Liver (tissue), 9 donors: ENCODE data around the gene RNF220. TPM values are rescaled to one million over a fixed set of nuclear protein-coding genes. Genes with fewer than 3 reads are reported as not detected.

Source experiments
- DNase-seq: peaks from one replicate; pipeline ENCODE4 v3.0.0-alpha.2; 2017; ENCODE audit warnings: low spot score
- H3K27ac ChIP-seq, 2 donors: one replicate each; pipeline ENCODE4 v1.7.0; 2013; ENCODE audit warnings: inconsistent platforms in 2 of 2, low read length in 2 of 2, control low read depth in 1 of 2, low read depth in 1 of 2, mild to moderate bottlenecking in 1 of 2
- H3K27me3 ChIP-seq, 4 donors: one replicate each; pipeline versions ENCODE4 v1.6.1 to v1.7.0; 2013; ENCODE audit warnings: low read length in 3 of 4, inconsistent platforms in 1 of 4, mild to moderate bottlenecking in 1 of 4, moderate library complexity in 1 of 4; ENCODE audit not compliant: control insufficient read depth in 4 of 4, insufficient read depth in 4 of 4
- H3K36me3 ChIP-seq, 4 donors: one replicate each; pipeline versions ENCODE4 v1.6.1 to v1.7.0; 2013; ENCODE audit warnings: low read length in 3 of 4, mild to moderate bottlenecking in 3 of 4, low read depth in 1 of 4, moderate library complexity in 1 of 4; ENCODE audit not compliant: control insufficient read depth in 4 of 4, insufficient read depth in 3 of 4
- H3K4me1 ChIP-seq, 4 donors: one replicate each; pipeline versions ENCODE4 v1.6.1 to v1.7.0; 2013; ENCODE audit warnings: low read length in 3 of 4, mild to moderate bottlenecking in 3 of 4, moderate library complexity in 1 of 4; ENCODE audit not compliant: control insufficient read depth in 4 of 4, insufficient read depth in 4 of 4
- H3K4me3 ChIP-seq, 3 donors: one replicate each; pipeline versions ENCODE4 v1.6.1 to v1.7.0; 2013; ENCODE audit warnings: low read length in 3 of 3, control low read depth in 1 of 3, low read depth in 1 of 3, mild to moderate bottlenecking in 1 of 3
- H3K9ac ChIP-seq, 2 donors: one replicate each; pipeline ENCODE4 v1.7.0; 2013; ENCODE audit warnings: low read length in 2 of 2, mild to moderate bottlenecking in 2 of 2, moderate library complexity in 2 of 2, control low read depth in 1 of 2, low read depth in 1 of 2
- H3K9me3 ChIP-seq, 4 donors: one replicate each; pipeline versions ENCODE4 v1.6.1 to v1.7.0; 2013; ENCODE audit warnings: low read length in 3 of 4; ENCODE audit not compliant: control insufficient read depth in 4 of 4
- EGR1 ChIP-seq, 2 donors: IDR thresholded peaks; 2 replicates each; pipeline ENCODE4 v1.6.1; 2016 to 2018; ENCODE audit warnings: antibody characterized with exemption in 2 of 2, low read depth in 2 of 2
- FOXA1 ChIP-seq: IDR thresholded peaks from 2 replicates; pipeline ENCODE4 v1.6.1; 2016; ENCODE audit warnings: antibody characterized with exemption
- FOXA2 ChIP-seq: IDR thresholded peaks from 2 replicates; pipeline ENCODE4 v1.6.1; 2016; ENCODE audit warnings: antibody characterized with exemption
- GABPA ChIP-seq, 2 donors: IDR thresholded peaks in 1 of 2; conservative IDR thresholded peaks in 1 of 2; 2 replicates each; pipeline ENCODE4 v1.6.1; 2016; ENCODE audit warnings: antibody characterized with exemption in 2 of 2, mild to moderate bottlenecking in 1 of 2, moderate library complexity in 1 of 2
- HNF4A ChIP-seq, 2 donors: conservative IDR thresholded peaks; 2 replicates each; pipeline ENCODE4 v1.6.1; 2016; ENCODE audit warnings: antibody characterized with exemption in 2 of 2, mild to moderate bottlenecking in 2 of 2
- JUND ChIP-seq, 2 donors: IDR thresholded peaks; 2 replicates each; pipeline ENCODE4 v1.6.1; 2016; ENCODE audit warnings: antibody characterized with exemption in 2 of 2
- NR2F2 ChIP-seq: IDR thresholded peaks from 2 replicates; pipeline ENCODE4 v1.6.1; 2016; ENCODE audit warnings: antibody characterized with exemption
- RAD21 ChIP-seq, 2 donors: IDR thresholded peaks; 2 replicates each; pipeline ENCODE4 v1.6.1; 2016; ENCODE audit warnings: antibody characterized with exemption in 2 of 2, mild to moderate bottlenecking in 2 of 2
- RXRA ChIP-seq, 2 donors: IDR thresholded peaks; 2 replicates each; pipeline ENCODE4 v1.6.1; 2017 to 2018; ENCODE audit warnings: antibody characterized with exemption in 2 of 2, mild to moderate bottlenecking in 1 of 2
- TAF1 ChIP-seq: conservative IDR thresholded peaks from 2 replicates; pipeline ENCODE4 v1.6.1; 2016; ENCODE audit warnings: antibody characterized with exemption, mild to moderate bottlenecking
- YY1 ChIP-seq: IDR thresholded peaks from 2 replicates; pipeline ENCODE4 v1.6.1; 2016; ENCODE audit warnings: antibody characterized with exemption, mild to moderate bottlenecking
- WGBS: extraction: QIAGEN DNeasy Blood & Tissue Kit; methylation state at CpG from one replicate; pipeline ENCODE4 v1.1.7; 2013; 5-methylcytosine and 5-hydroxymethylcytosine counted together
- polyA plus RNA-seq, 2 donors: library from polyadenylated mRNA; stranded (reverse) in 1 of 2; unstranded in 1 of 2; fragments of 200-250 nt in 1 of 2; fragments of >200 nt in 1 of 2; fragmentation: Nextera tagmentation in 1 of 2; extraction: Ambion mirVana in 1 of 2; gene quantifications; one replicate each; pipeline versions ENCODE4 v1.2.1 to v1.2.3, GENCODE V29; 2013 to 2015
- total RNA-seq, 2 donors: library from RNA; depleted of rRNA; stranded (reverse); fragments of >200 nt; gene quantifications; one replicate each; pipeline ENCODE4 v1.2.3, GENCODE V29; 2014
- TF ChIP-seq, protein P1 (sequence below): fragments of 150-350 bp; IDR thresholded peaks from 2 replicates; pipeline ENCODE4 v1.5.1; 2017; ENCODE audit warnings: improper control_type of control experiment, low read depth, low read length; ENCODE audit not compliant: missing input control
- TF ChIP-seq, protein P2 (sequence below): IDR thresholded peaks from 2 replicates; pipeline ENCODE4 v1.6.1; 2016; ENCODE audit warnings: antibody characterized with exemption
- TF ChIP-seq, protein P3 (sequence below): IDR thresholded peaks from 2 replicates; pipeline ENCODE4 v1.6.1; 2016; ENCODE audit warnings: antibody characterized with exemption
- TF ChIP-seq, protein P4 (sequence below): IDR thresholded peaks from 2 replicates; pipeline ENCODE4 v1.6.1; 2016; ENCODE audit warnings: antibody characterized with exemption, mild to moderate bottlenecking
- donor health status: healthy.
- donor health status: healthy.
- donor health status: healthy.
- donor health status: healthy.
- donor health status: healthy.

The RNF220 gene
- total and polyA plus RNA-seq, 4 donors = 18.2 to 35.8 (median 26.1) TPM

DNA sequence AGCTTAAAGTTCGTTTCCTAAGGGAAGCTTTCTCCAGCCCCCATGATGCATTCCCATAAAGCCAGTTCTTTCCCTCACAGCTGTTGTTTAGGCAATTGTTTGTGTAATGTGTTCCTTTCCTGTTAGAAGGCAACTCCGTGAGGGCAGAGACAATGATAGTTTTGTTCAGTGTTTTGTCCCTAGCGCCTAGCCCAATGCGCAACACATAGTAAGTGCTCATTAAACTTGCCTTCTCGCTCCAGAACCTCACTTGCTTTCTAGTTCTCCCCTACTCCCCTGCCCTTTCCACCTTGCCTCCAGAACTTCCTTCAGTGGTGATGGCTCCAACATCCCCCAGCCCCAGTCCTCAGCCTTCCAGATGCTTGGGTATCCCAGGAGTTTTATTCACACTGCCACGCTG lies 153.8 kb downstream of the RNF220 start:
- 75% methylated on average over 6 of the region's 6 CpGs for WGBS
- TF ChIP-seq TAF1 (no peak), RAD21 (IDR thresholded peaks at IDR 0.05) (no peak), HNF4A (conservative IDR thresholded peaks at IDR 0.05) (no peak), RXRA (IDR thresholded peaks at IDR 0.05) (no peak), GABPA (IDR thresholded peaks at IDR 0.05 in 1 of 2, conservative IDR thresholded peaks at IDR 0.05 in 1 of 2) (no peak), FOXA2 (no peak)
- TF ChIP-seq, protein P1, sequence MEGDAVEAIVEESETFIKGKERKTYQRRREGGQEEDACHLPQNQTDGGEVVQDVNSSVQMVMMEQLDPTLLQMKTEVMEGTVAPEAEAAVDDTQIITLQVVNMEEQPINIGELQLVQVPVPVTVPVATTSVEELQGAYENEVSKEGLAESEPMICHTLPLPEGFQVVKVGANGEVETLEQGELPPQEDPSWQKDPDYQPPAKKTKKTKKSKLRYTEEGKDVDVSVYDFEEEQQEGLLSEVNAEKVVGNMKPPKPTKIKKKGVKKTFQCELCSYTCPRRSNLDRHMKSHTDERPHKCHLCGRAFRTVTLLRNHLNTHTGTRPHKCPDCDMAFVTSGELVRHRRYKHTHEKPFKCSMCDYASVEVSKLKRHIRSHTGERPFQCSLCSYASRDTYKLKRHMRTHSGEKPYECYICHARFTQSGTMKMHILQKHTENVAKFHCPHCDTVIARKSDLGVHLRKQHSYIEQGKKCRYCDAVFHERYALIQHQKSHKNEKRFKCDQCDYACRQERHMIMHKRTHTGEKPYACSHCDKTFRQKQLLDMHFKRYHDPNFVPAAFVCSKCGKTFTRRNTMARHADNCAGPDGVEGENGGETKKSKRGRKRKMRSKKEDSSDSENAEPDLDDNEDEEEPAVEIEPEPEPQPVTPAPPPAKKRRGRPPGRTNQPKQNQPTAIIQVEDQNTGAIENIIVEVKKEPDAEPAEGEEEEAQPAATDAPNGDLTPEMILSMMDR = no peak
- TF ChIP-seq, protein P2, sequence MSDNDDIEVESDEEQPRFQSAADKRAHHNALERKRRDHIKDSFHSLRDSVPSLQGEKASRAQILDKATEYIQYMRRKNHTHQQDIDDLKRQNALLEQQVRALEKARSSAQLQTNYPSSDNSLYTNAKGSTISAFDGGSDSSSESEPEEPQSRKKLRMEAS = no peak
- TF ChIP-seq, protein P3, sequence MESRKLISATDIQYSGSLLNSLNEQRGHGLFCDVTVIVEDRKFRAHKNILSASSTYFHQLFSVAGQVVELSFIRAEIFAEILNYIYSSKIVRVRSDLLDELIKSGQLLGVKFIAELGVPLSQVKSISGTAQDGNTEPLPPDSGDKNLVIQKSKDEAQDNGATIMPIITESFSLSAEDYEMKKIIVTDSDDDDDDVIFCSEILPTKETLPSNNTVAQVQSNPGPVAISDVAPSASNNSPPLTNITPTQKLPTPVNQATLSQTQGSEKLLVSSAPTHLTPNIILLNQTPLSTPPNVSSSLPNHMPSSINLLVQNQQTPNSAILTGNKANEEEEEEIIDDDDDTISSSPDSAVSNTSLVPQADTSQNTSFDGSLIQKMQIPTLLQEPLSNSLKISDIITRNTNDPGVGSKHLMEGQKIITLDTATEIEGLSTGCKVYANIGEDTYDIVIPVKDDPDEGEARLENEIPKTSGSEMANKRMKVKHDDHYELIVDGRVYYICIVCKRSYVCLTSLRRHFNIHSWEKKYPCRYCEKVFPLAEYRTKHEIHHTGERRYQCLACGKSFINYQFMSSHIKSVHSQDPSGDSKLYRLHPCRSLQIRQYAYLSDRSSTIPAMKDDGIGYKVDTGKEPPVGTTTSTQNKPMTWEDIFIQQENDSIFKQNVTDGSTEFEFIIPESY = no peak
- TF ChIP-seq, protein P4, sequence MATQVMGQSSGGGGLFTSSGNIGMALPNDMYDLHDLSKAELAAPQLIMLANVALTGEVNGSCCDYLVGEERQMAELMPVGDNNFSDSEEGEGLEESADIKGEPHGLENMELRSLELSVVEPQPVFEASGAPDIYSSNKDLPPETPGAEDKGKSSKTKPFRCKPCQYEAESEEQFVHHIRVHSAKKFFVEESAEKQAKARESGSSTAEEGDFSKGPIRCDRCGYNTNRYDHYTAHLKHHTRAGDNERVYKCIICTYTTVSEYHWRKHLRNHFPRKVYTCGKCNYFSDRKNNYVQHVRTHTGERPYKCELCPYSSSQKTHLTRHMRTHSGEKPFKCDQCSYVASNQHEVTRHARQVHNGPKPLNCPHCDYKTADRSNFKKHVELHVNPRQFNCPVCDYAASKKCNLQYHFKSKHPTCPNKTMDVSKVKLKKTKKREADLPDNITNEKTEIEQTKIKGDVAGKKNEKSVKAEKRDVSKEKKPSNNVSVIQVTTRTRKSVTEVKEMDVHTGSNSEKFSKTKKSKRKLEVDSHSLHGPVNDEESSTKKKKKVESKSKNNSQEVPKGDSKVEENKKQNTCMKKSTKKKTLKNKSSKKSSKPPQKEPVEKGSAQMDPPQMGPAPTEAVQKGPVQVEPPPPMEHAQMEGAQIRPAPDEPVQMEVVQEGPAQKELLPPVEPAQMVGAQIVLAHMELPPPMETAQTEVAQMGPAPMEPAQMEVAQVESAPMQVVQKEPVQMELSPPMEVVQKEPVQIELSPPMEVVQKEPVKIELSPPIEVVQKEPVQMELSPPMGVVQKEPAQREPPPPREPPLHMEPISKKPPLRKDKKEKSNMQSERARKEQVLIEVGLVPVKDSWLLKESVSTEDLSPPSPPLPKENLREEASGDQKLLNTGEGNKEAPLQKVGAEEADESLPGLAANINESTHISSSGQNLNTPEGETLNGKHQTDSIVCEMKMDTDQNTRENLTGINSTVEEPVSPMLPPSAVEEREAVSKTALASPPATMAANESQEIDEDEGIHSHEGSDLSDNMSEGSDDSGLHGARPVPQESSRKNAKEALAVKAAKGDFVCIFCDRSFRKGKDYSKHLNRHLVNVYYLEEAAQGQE = no peak

DNA sequence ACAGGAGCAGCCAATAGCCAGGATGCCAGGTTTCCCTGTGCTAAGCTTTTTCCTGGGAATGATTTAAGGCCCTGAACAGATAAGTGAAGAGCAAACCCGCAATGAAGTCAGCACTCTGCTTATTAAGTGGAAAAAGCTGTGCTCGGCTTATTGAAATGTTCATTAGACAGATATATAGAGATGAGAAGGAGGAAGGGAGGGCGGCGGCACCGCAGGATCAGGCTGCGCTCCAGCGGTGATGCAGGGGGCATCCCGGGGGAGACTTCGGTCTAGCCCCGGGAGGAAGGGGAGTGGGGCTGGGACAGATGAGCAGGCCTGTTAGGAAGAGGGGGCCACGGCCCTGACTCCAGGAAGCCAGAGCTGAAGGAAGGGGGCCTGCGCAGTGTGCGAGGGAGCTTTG lies 154.3 kb downstream of the RNF220 start:
- Histone ChIP-seq H3K4me3 (no peak overlapping the region), H3K9me3 (no peaks in the 10 kb centered on the region), H3K27me3 (peaks cover 0 to 2% (median 0%) of the 10 kb centered on the region in 4 donors), H3K4me1 (no peaks in the 10 kb centered on the region), H3K9ac (no peak overlapping the region), H3K27ac (no peak overlapping the region), H3K36me3 (no peaks in the 10 kb centered on the region)
- DNase-seq = no peak
- WGBS = 78% methylated on average over 13 of the region's 13 CpGs
- TF ChIP-seq RXRA (IDR thresholded peaks at IDR 0.05) = no peak
- TF ChIP-seq, protein P1 = no peak
- no peak for TF ChIP-seq NR2F2
- no peak for TF ChIP-seq EGR1 (IDR thresholded peaks at IDR 0.05; ENCODE audit: low read depth in 2 of 2)
- TF ChIP-seq RAD21 (IDR thresholded peaks at IDR 0.05) = no peak
- TF ChIP-seq, protein P2 = no peak
- no peak for TF ChIP-seq JUND (IDR thresholded peaks at IDR 0.05)
- no peak for TF ChIP-seq FOXA2
- TF ChIP-seq FOXA1 = no peak
- no peak for TF ChIP-seq GABPA (IDR thresholded peaks at IDR 0.05 in 1 of 2, conservative IDR thresholded peaks at IDR 0.05 in 1 of 2)
- TF ChIP-seq, protein P4 = no peak
- no peak for TF ChIP-seq YY1
- TF ChIP-seq TAF1 = no peak

More for the DNA sequence above, 153.8 kb downstream of the RNF220 start:
- Histone ChIP-seq H3K4me1 (no peaks in the 10 kb centered on the region), H3K4me3 (no peak overlapping the region), H3K9me3 (no peaks in the 10 kb centered on the region), H3K27me3 (peaks cover 0 to 2% (median under 1%) of the 10 kb centered on the region in 4 donors), H3K27ac (no peak overlapping the region), H3K9ac (no peak overlapping the region), H3K36me3 (no peaks in the 10 kb centered on the region)
- DNase-seq = no peak
